ENCODE data around the gene DPP9.

The DPP9 gene

DNA sequence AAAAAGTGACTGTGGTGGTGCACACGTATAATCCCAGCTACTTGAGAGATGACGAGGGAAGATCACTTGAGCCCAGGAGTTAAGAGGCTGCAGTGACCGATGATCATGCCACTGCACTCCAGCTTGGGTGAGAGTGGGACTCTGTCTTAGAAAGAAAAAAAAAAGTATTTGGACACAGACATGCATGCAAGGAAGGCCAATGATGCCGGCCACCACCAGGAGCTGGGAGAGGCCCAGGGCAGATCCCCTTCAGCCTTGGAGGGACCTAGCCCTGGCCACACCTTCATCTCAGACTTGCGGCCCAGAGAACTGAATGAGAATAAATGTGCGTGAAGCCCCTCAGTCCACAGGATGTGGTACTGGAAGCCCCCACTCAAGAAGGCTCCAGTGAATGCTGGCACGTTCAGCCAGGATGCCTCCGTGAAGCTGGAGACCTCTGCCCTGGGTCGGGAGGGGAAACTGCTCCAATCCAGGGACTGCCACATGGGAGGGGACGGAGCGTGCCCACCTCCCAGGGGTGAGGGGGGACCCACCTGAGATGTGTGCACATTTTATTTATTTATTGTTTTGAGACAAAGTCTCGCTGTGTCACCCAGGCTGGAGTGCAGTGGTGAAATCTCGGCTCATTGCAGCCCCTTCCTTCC, 69.7 kb downstream of the DPP9 start:
- DNase-seq = no peak

DNA sequence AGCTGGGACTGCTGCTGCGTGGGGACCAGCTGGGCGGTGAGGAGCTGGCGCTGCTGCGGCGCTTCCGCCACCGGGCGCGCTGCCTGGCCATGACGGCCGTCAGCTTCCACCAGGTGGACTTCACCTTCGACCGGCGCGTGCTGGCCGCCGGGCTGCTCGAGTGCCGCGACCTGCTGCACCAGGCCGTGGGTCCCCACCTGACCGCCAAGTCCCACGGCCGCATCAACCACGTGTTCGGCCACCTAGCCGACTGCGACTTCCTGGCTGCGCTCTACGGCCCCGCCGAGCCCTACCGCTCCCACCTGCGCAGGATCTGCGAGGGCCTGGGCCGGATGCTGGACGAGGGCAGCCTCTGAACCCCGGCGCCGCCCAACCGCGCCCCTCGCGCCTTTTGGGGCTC, 71.6 kb downstream of the DPP9 start:
- no peak for DNase-seq

DNA sequence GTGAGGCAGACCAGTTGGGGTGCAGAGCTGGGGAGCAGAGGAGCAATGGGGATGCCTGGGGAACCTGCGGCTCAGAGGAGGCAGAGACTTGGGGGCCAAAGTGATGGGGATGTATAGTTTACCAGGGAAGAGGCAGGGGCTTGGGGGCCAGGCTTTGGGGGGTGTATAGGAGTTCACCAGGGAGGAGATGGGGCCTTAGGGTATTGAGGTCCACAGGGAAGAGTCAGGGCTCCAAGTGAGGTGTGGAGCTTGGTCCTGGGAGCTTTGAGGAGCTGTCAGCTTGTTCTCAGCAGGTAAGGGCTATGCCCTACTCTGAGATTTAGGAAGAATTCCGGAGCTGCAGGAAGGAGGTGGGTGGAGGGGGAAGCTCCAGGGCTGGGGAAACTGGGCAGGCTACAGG, 73.5 kb downstream of the DPP9 start:
- DNase-seq = no peak

DNA sequence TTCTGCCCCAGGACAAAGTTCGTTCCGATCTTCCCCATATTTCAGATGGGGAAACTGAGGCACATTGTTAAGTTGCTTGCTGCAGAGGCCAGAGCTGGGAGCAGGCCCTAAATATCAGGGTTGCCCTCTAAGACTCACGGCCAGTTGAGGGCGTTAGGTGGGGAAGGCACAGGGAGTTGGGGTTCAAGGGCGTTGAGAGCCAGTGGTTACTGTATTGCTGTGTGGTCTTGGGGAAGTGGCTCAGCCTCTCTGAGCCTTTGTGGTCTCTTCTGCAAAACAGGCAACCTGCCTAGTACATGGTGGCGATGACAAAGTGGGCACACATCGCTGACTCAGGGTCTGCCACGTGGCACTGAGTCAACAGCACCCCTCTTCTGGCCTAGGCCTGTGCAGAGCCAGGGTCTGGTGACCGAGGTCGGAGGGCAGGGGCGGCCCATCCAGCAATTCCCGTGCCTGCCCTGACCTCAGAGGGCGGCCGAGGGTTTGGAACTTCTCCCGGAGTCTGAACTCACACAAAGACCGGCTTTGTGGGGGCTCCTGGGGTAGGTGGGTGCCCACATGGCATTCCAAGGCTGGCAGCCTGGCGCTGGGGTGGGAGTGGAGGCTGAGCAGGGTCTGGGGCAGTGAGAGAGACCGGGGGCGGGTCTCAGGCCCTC, 74.1 kb downstream of the DPP9 start:
- no peak for DNase-seq

DNA sequence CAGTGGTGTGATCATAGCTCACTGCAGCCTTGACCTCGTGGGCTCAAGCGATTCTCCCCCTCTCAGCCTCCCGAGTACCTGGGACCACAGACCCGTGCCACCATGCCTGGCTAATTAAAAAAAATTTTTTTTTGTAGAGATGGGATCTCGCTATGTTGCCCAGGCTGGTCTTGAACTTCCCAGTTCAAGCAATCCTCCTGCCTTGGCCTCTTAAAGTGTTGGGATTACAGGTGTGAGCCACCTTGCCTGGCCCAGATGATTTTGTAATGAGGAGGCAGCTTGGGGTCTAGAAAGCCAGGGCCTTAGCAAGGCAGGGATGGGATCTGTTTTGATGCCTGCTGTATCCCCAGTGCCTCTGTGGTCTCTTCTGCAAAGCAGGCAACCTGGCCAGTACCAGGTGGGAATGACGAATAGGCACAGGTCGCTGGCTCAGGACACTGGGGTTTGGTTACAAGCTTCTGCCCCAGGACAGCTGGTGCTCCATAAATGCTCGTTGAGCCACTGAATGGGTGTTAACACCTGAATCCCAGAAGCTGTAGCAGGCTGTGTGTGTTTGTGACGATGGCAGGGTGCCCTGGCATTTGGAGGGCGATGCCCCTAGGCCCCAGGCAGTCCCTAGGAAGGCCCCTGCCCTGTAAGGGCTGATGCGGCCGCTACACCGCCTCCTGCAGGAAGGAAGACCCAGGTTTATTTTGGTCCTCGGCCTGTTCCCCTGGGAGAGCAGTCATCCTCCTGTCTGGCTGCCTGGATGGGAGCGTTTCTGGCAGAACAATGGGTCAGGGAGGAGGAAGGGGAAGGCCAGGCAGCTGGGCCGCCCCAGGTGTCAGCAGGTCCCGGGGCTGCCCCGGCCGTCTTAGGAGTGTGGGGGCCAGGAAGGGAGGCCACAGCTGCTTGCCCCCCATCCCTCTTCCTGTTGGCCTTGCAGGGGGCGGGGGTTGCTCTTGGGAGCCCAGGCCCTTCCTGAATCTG, 75.7 kb downstream of the DPP9 start:
- no peak for DNase-seq

DNA sequence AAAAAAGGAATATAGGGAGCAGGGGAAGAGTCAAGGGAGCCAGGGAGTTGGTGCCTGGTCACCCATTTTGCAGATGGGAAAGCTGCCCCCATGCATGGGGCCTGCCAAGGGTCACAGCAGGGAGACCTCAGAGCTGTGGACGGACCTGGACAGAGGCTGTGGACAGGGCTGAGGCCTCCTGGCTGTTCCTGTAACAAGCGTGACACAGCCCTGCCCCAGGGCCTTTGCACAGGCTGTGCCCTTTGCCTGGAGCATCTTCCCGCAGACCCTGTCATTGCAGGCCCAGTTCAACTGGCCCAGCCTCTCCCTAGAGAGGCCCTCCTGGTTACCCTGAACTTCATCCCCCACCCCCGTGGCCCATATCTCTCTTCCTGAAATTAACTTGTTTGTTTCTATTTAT, 77.9 kb downstream of the DPP9 start:
- DNase-seq = no peak

DNA sequence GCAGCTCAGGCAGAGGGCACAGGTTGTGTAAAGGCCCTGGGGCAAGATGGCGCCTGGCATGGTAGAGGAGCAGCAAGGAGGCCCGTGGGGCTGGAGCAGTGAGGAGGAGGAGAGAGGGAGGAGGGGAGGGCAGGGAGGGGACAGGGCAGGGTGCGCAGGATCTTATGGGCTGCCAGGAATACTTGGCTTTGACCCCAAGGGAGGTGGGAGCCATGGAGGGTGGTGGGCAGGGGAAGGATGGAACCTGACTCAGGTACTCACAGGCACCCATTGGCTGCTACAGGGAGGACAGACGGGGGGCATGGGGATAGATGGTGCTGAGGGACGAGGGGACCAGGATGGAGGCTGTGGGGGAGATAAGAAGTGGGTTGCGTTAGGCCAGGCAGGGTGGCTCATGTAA, 81.0 kb downstream of the DPP9 start:
- DNase-seq = no peak

DNA sequence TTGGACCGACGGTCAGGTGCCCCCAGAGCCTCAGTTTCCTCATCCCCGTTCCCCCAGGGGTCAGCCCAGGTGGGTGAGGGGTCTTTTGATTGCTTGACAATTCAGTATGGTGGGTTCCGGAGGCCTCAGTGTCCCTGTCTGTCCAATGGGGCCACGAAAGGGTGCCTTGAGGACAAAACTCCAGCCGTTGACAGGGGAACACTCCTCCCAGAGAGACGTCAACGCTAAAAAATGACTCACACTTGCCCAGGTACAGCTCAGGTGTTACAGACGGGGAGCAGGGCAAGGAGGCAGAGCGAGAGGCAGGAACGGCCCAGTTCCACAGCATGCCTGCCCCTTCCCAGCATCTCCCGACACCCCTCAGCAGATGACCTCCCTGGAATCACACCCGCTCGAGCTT, 82.5 kb downstream of the DPP9 start:
- no peak for DNase-seq

DNA sequence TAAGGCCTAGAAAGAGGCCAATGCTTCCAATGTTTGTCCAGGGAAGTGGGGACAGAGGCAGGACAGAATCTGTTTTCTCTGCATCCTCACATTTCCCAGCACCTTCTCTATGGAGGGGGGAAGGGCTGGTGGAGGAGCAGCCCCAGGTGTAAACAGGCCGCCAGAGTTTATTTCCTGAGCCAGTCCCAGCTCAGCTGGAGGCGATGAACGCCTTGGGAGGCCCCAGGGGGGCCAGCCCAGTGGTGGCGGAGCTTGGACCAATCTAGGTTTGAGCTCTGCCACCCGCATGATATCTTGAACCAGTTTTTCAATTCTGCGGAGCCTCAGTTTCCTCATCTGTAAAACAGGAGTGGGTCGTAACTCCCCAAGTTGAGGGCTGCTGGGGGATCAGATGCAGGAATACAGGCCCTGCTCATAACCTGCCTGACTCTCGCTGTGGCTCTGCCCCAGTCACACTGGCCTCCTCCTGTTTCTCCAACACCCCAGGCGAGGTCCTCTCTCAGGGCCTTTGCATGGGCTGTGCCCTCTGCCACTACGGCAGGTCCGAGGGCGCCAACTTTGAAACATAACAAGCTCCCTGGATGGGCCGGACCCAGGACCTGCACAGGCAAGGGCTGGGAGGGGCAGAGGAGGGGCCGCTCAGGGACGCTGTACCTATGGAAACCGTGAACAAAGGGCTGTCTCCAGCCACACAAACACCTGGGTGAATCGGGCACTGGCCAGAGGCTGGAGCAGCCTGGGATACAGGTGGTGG, 83.2 kb downstream of the DPP9 start:
- DNase-seq = no peak

DNA sequence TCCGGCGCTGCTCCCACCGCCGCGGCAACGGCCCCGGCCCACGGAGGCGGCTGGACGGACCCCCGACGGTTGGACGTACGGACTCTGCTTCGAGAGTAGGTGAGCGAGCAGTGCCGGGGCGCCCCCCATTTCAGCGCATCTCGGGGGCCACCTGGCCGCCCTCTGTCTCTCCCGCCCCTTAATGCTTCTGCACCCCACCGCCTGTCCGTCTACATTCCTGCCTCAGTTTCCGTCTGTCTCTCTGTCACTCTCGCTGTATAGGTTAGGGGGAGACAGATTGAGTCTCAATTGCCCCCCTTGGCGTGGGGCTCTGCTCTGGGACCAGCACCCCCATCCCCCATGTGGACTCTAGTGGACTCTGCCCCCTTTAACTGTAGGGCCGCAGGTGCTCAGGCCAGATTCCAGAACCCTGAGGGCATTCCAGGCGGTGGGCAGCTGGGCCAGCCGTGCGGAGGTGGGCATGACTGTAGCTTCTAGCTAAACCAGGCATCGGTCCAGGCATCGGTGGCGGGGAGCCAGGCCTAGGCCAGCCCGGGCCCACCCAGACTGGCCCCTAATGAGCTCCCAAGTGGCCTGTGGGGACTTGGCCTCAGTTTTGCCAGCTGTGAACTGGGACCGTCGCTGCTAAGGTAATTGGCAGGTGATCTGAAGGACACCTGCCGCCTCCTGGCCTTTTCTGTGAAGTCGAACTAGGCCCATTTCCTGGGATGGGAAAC, 84.0 kb downstream of the DPP9 start:
- DNase-seq = no peak

DNA sequence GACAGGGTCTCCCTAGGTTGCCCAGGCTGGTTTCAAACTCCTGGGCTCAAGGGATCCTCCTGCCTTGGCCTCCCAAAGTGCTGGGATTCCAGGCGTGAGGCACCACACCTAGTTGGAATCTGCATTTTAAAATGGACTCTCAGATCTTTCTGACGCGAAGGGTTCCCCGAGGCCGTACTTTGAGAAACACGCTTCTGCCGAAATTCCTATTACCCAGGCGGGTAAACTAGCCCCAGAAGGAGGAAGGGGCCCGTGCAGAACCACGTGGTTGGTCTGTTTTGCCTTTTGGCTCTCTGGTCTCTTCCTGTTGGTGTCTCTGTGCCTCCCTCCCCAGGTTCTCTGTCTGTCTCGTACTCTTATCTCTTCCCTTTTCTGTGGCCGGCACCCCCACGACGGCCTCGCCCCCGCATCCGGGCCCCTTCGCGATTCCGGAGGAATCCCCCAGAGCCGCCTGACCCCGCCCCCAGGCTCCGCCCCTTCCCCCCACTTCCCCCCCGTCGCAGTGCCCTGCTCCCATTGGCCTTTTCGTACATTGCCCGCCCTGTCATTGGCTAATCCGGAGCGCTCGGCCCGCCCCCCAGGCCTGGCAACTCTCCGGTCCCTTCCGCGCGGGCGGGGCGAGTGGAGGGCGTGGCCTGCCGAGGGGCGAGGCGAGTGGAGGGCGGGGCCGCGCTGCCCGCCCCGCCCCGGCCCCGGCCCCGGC, 84.7 kb downstream of the DPP9 start, which contains the start of gene TNFAIP8L1:
Gene TNFAIP8L1, plus strand, starts transcription at position 689 of the 703 bp plus-strand sequence. CDS start 12,354 bp downstream, outside the sequence.
- peak; percentile 99 to 100 (median 99) for DNase-seq

DNA sequence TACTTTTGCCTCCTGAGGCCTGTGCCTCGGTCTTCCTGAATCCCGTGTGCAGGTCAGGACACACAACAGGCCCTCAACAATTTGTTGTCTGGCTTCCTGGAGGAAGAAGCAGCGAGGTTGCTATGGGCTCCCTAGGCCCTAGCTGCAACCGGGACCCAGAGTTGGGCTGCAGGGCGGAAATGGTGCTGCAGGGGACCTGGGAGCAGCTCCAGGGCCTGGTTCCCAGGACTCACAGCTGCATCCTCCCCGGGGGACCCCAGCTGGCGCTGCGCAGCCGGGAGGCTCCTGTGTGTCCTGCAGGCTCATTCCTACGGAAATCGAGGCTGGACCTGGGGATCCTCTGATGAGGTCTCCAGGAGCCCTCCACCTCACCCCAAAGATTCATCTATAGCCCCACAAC, 85.3 kb downstream of the DPP9 start:
- no peak for DNase-seq

DNA sequence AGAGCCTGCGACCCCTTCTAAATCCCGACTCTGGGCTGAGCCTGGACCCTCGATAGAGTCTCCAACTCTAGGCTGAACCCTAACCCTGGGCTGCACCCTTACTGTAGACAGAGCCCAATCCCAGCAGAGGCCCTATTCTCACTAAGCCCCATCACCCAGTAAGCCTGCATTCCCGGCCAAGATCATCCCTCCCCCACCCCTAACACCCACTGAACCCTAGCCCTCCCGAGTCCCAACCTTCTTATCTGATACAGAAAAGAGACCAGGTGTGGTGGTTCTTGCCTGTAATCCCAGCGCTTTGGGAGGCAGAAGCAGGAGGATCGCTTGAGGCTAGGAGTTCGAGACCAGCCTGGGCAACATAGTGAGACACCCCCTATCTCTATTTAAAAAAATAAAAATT, 86.9 kb downstream of the DPP9 start:
- DNase-seq = no peak

DNA sequence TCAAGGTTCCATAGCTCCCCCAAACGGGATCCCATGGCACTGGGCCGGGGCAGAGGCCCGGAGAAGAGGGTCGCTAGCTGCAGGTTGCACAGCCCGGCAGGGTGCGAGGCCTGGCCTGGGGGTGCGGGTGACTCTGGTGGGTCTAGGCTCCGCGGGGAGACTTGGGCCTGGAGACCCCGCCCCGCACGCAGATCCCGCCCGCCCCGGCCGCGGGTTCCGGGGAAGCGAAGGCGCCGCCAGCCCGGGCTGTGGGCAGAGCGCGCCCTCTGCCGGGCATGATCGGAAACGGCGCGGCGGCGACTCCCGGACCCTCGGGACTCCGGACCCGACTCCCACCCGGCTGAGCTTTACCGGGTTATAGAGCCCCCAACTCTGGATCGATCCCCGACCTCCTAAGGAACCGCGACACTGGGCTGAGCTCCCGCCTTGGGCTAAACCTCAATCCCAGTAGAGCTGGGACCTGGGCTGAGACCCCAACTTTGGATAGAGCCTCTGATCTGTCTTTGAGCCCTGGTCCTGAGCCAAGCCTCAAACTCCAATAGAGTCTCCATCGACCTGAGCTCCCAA, 87.4 kb downstream of the DPP9 start:
- peak; percentile 51 to 70 (median 58) for DNase-seq

DNA sequence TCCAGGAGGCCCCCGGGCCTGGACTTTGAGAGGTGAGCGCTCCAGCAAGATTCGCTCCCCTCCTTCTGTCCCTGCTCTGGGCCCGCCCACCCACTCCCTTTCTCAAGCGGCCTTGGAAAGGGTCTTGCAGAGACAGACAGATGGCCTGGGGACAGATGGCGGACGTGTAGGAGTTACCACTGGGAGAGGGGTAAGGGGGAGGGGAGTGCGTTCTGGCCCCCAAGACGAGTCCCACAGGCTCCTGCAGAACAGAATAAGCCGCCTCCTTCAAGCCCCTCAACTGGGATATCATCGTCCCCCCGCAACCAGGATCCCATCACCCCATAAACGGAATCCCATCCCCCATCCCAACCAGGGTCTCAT, 87.9 kb downstream of the DPP9 start:
- no peak for DNase-seq

DNA sequence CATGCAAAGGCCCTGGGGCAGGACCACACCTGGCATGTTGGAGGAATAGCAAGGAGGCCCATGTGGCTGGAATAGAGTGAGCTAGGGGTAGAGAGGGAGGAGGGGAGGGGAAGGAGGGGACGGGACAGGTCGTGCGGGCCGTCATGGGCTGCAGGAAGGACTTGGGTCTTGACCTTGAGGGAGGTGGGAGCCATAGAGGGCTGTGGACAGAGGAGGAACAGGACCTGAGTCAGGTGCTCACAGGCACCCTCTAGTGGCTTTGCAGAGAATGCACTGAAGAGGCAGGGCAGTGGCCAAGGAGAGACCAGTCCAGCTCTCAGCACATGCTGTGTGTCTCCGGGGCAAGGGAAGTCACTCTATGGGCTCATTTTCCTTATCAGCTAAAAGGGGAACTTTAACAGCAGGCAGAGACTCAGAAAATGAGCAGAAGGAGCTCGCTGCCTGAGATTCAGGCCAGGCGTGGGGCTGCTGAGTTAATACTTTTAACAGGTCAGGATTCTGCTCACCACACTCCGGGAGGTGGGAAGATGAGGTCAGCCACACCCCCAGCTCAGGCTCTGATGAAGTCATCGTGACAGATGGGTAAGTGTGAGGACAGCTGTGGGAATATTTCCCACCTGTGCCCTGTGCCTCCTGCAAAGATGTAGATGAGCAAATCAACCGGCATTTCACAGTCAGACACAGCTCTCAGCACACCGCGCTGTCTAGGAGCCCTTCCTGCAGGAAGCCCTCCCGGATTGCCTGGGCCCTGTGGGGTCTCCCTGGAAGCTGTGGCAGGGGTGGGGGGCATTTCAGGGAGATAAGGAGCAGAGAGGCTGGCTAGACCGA, 90.3 kb downstream of the DPP9 start:
- peak in 1 of 4 experiments; percentile 15 for DNase-seq
